ENCODE measurements around the gene MOV10.

MOV10 gene

GRCh38 chr1:112711041-112711440 is 36.6 kb downstream of the MOV10 start:
- Histone ChIP-seq H3K4me3 (replicated peaks; ENCODE audit: insufficient read depth, low read length) (no peak overlapping the region), H3K27ac (replicated peaks) (no peak overlapping the region), H3K27me3 (ENCODE audit: insufficient read depth, poor library complexity, severe bottlenecking) (peaks cover 49% of the 10 kb centered on the region)
- TF ChIP-seq SPI1 (IDR thresholded peaks at IDR 0.05; ENCODE audit: borderline replicate concordance, low read depth) (no peak), POLR2AphosphoS5 (IDR thresholded peaks at IDR 0.05; ENCODE audit: low read depth) (no peak), REST (IDR thresholded peaks at IDR 0.05; ENCODE audit: insufficient replicate concordance, low read depth) (no peak), GABPA (IDR thresholded peaks at IDR 0.05; ENCODE audit: low read depth) (no peak)
- TF ChIP-seq, protein P1, sequence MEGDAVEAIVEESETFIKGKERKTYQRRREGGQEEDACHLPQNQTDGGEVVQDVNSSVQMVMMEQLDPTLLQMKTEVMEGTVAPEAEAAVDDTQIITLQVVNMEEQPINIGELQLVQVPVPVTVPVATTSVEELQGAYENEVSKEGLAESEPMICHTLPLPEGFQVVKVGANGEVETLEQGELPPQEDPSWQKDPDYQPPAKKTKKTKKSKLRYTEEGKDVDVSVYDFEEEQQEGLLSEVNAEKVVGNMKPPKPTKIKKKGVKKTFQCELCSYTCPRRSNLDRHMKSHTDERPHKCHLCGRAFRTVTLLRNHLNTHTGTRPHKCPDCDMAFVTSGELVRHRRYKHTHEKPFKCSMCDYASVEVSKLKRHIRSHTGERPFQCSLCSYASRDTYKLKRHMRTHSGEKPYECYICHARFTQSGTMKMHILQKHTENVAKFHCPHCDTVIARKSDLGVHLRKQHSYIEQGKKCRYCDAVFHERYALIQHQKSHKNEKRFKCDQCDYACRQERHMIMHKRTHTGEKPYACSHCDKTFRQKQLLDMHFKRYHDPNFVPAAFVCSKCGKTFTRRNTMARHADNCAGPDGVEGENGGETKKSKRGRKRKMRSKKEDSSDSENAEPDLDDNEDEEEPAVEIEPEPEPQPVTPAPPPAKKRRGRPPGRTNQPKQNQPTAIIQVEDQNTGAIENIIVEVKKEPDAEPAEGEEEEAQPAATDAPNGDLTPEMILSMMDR (IDR thresholded peaks at IDR 0.05; ENCODE audit: insufficient read depth, low read length), result no peak
- no peak for DNase-seq (ENCODE audit: low read depth in 1 of 2, low spot score in 1 of 2)

DNA sequence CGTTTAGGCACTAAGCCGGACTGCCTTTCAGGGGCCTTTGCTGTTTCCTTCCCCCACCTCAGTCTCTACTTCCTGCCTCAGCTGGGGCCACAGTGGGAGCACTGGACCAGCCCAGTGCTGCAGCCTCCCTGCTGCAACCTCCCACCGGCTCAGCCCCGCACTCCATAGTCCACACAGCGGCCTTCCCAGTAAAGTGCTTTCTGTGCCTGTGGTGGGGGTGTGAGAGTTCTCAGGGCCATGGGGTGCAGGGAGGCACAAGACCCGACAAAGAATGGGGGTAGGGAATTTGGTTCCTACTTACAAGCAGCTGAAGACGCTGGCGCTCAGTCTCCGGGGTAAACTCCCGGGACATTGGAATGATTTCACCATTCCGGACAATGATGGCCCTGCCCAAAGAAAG is 37.2 kb downstream of the MOV10 start:
- Histone ChIP-seq H3K27ac (replicated peaks) (no peak overlapping the region), H3K27me3 (ENCODE audit: insufficient read depth, poor library complexity, severe bottlenecking) (peaks cover 45% of the 10 kb centered on the region), H3K4me3 (replicated peaks; ENCODE audit: insufficient read depth, low read length) (no peak overlapping the region)
- no peak for DNase-seq (ENCODE audit: low read depth in 1 of 2, low spot score in 1 of 2)
- no peak for TF ChIP-seq REST (IDR thresholded peaks at IDR 0.05; ENCODE audit: insufficient replicate concordance, low read depth)
- TF ChIP-seq SPI1 (IDR thresholded peaks at IDR 0.05; ENCODE audit: borderline replicate concordance, low read depth), result no peak
- TF ChIP-seq, protein P1 (IDR thresholded peaks at IDR 0.05; ENCODE audit: insufficient read depth, low read length), result no peak
- TF ChIP-seq GABPA (IDR thresholded peaks at IDR 0.05; ENCODE audit: low read depth), result no peak
- TF ChIP-seq POLR2AphosphoS5 (IDR thresholded peaks at IDR 0.05; ENCODE audit: low read depth), result no peak

GRCh38 chr1:112712191-112712590 is 37.7 kb downstream of the MOV10 start:
- TF ChIP-seq SPI1 (IDR thresholded peaks at IDR 0.05; ENCODE audit: borderline replicate concordance, low read depth) (no peak), POLR2AphosphoS5 (IDR thresholded peaks at IDR 0.05; ENCODE audit: low read depth) (no peak), REST (IDR thresholded peaks at IDR 0.05; ENCODE audit: insufficient replicate concordance, low read depth) (no peak), GABPA (IDR thresholded peaks at IDR 0.05; ENCODE audit: low read depth) (no peak)
- TF ChIP-seq, protein P1 (IDR thresholded peaks at IDR 0.05; ENCODE audit: insufficient read depth, low read length), result no peak
- peaks cover 44% of the 10 kb centered on the region for H3K27me3 ChIP-seq (ENCODE audit: insufficient read depth, poor library complexity, severe bottlenecking)

More at GRCh38 chr1:112712191-112712590, 37.7 kb downstream of the MOV10 start:
- no peak for DNase-seq (ENCODE audit: low read depth in 1 of 2, low spot score in 1 of 2)
- Histone ChIP-seq H3K4me3 (replicated peaks; ENCODE audit: insufficient read depth, low read length) (no peak overlapping the region), H3K27ac (replicated peaks) (no peak overlapping the region)

Data from HL-60 (cell line).